ENCODE results near the gene SMC6. TPM values are rescaled to one million over a fixed set of nuclear protein-coding genes. Genes with fewer than 3 reads are reported as not detected.

Gene SMC6
- total RNA-seq, 1 donor from 2014 or later = 127 TPM

GRCh38 chr2:17792515-17792914, 38.9 kb upstream of the SMC6 start:
- H3K27me3 Mint-ChIP-seq = no peaks in the 10 kb centered on the region
- H3K9me3 Mint-ChIP-seq = no peaks in the 10 kb centered on the region
- H3K36me3 Mint-ChIP-seq (ENCODE audit: low read depth) = no peaks in the 10 kb centered on the region
- ChIA-PET CTCF (interaction anchor here (0.7 kb wide), 1 partner anchor 35 kb away, joined by 3 read pairs; no protein-coding TSS in a partner anchor), POLR2A (interaction anchor here (1.7 to 4.3 kb wide), 3 partner anchors 12 to 39 kb away, joined by 5 to 20 read pairs (median 6); partner anchors contain the start of genes GEN1 and SMC6)
- H3K4me3 Mint-ChIP-seq = no peak overlapping the region
- no peak overlapping the region for H3K27ac Mint-ChIP-seq
- peaks cover 29% of the 10 kb centered on the region for H3K4me1 Mint-ChIP-seq
- DNase-seq (no peak), ATAC-seq (ENCODE audit: low read depth) (no peak)
- no peak for TF ChIP-seq CTCF (IDR thresholded peaks at IDR 0.05)
- intact Hi-C loops (cut with micrococcal nuclease) = no loop called here

DNA sequence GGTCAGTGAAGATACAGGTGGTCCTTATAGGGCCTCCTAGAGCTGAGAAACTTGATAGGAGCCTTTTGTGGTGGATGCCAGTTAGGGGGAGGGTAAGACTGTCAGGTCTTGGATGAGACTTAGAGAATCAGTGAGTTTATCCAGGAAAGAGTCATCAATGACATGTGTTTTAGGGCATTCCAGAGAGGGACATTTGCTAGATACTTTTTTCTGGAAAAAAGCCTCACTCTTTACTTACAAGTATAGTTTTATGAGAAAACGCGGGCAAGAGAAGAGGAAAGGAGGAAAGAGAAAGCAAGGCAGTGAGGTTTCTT, 38.2 kb upstream of the SMC6 start:
- no peak for ATAC-seq (ENCODE audit: low read depth)
- Mint-ChIP-seq H3K27ac (no peak overlapping the region), H3K36me3 (ENCODE audit: low read depth) (no peaks in the 10 kb centered on the region), H3K4me1 (peaks cover 30% of the 10 kb centered on the region), H3K9me3 (no peaks in the 10 kb centered on the region), H3K27me3 (no peaks in the 10 kb centered on the region), H3K4me3 (no peak overlapping the region)
- CTCF ChIA-PET = interaction anchor here (1.1 kb wide), 1 partner anchor 36 kb away, joined by 3 read pairs; no protein-coding TSS in a partner anchor
- intact Hi-C loops (cut with micrococcal nuclease) = no loop called here
- no peak for DNase-seq
- POLR2A ChIA-PET = interaction anchor here (0.7 kb wide), 1 partner anchor 10 kb away, joined by 3 read pairs; no protein-coding TSS in a partner anchor
- TF ChIP-seq CTCF (IDR thresholded peaks at IDR 0.05) = no peak

GRCh38 chr2:17791121-17791816, 37.7 kb upstream of the SMC6 start:
- no peak for ATAC-seq (ENCODE audit: low read depth)
- no peak overlapping the region for H3K27ac Mint-ChIP-seq

GRCh38 chr2:17790536-17790935, 36.9 kb upstream of the SMC6 start:
- intact Hi-C loops (cut with micrococcal nuclease) = no loop called here
- DNase-seq = no peak
- Mint-ChIP-seq H3K36me3 (ENCODE audit: low read depth) (no peaks in the 10 kb centered on the region), H3K27me3 (no peaks in the 10 kb centered on the region), H3K4me1 (peaks cover 32% of the 10 kb centered on the region), H3K4me3 (no peak overlapping the region), H3K9me3 (no peaks in the 10 kb centered on the region), H3K27ac (no peak overlapping the region)
- no peak for TF ChIP-seq CTCF (IDR thresholded peaks at IDR 0.05)
- ChIA-PET POLR2A (interaction anchor here (0.7 kb wide), 1 partner anchor 37 kb away, joined by 4 read pairs; the partner anchor contains the start of genes GEN1 and SMC6), CTCF (no interaction called here)
- no peak for ATAC-seq (ENCODE audit: low read depth)

More at GRCh38 chr2:17791121-17791816, 37.7 kb upstream of the SMC6 start:
- H3K9me3 Mint-ChIP-seq = no peaks in the 10 kb centered on the region
- POLR2A ChIA-PET = interaction anchor here (0.7 kb wide), 2 partner anchors 10 to 37 kb away, joined by 3 to 4 read pairs; partner anchors contain the start of genes GEN1 and SMC6
- TF ChIP-seq CTCF (IDR thresholded peaks at IDR 0.05) = no peak
- peaks cover 33% of the 10 kb centered on the region for H3K4me1 Mint-ChIP-seq
- DNase-seq = no peak
- H3K36me3 Mint-ChIP-seq (ENCODE audit: low read depth) = no peaks in the 10 kb centered on the region
- H3K27me3 Mint-ChIP-seq = no peaks in the 10 kb centered on the region
- no peak overlapping the region for H3K4me3 Mint-ChIP-seq
- CTCF ChIA-PET = interaction anchor here (1.1 kb wide), 1 partner anchor 37 kb away, joined by 3 read pairs; no protein-coding TSS in a partner anchor
- intact Hi-C loops (cut with micrococcal nuclease) = no loop called here

GRCh38 chr2:17788773-17789172, 35.2 kb upstream of the SMC6 start:
- TF ChIP-seq CTCF (IDR thresholded peaks at IDR 0.05) = no peak
- no peaks in the 10 kb centered on the region for H3K9me3 Mint-ChIP-seq
- no peak for DNase-seq
- peaks cover 36% of the 10 kb centered on the region for H3K4me1 Mint-ChIP-seq
- peak overlapping the region; percentile 41 for H3K27ac Mint-ChIP-seq
- POLR2A ChIA-PET = interaction anchor here (1.5 to 1.9 kb wide), 2 partner anchors 17 to 35 kb away, joined by 8 to 9 read pairs; partner anchors contain the start of genes GEN1 and SMC6
- peaks cover 11% of the 10 kb centered on the region for H3K36me3 Mint-ChIP-seq (ENCODE audit: low read depth)
- ATAC-seq (ENCODE audit: low read depth) = no peak
- CTCF ChIA-PET = no interaction called here
- no peak overlapping the region for H3K4me3 Mint-ChIP-seq
- intact Hi-C loops (cut with micrococcal nuclease) = loop anchor here (2.0 to 5.0 kb wide), 2 partner anchors 16 to 34 kb away; no protein-coding TSS in a partner anchor
- no peaks in the 10 kb centered on the region for H3K27me3 Mint-ChIP-seq

Data from activated B cell treated with CpG ODN at 0.5 μM for 24 hours (primary cell).